Ishikawa (cell line): ENCODE data around the gene AVP.

Experiments used
- CEBPB ChIP-seq: IDR thresholded peaks from 2 replicates; pipeline ENCODE4 v1.6.1; 2012
- CREB1 ChIP-seq: IDR thresholded peaks from 2 replicates; pipeline ENCODE4 v1.6.1; 2012; ENCODE audit warnings: low read depth
- EGR1 ChIP-seq: IDR thresholded peaks from 2 replicates; pipeline ENCODE4 v1.6.1; 2012
- EP300 ChIP-seq: IDR thresholded peaks from 2 replicates; pipeline ENCODE4 v1.6.1; 2012; ENCODE audit warnings: borderline replicate concordance
- FOXM1 ChIP-seq: IDR thresholded peaks from 2 replicates; pipeline ENCODE4 v1.6.1; 2012; ENCODE audit warnings: low read depth, borderline replicate concordance
- NFIC ChIP-seq: IDR thresholded peaks from 2 replicates; pipeline ENCODE4 v1.6.1; 2012
- RAD21 ChIP-seq: IDR thresholded peaks from 2 replicates; pipeline ENCODE4 v1.6.1; 2012; ENCODE audit warnings: low read depth
- TAF1 ChIP-seq: IDR thresholded peaks from 2 replicates; pipeline ENCODE4 v1.6.1; 2012; ENCODE audit warnings: low read depth, mild to moderate bottlenecking
- TCF12 ChIP-seq: IDR thresholded peaks from 2 replicates; pipeline ENCODE4 v1.6.1; 2012; ENCODE audit warnings: low read depth
- TEAD4 ChIP-seq: IDR thresholded peaks from 2 replicates; pipeline ENCODE4 v1.6.1; 2012
- YY1 ChIP-seq: IDR thresholded peaks from 2 replicates; pipeline ENCODE4 v1.6.1; 2012; ENCODE audit warnings: low read depth
- ZBTB7A ChIP-seq: IDR thresholded peaks from 2 replicates; pipeline ENCODE4 v1.6.1; 2012; ENCODE audit warnings: low read depth
- TF ChIP-seq, protein P1 (sequence below): IDR thresholded peaks from 2 replicates; pipeline ENCODE4 v1.6.1; 2012; ENCODE audit warnings: low read depth, mild to moderate bottlenecking
- TF ChIP-seq, protein P2 (sequence below): IDR thresholded peaks from 2 replicates; pipeline ENCODE4 v1.6.1; 2012
- TF ChIP-seq, protein P3 (sequence below): IDR thresholded peaks from 2 replicates; pipeline ENCODE4 v1.6.1; 2012

The AVP gene

DNA sequence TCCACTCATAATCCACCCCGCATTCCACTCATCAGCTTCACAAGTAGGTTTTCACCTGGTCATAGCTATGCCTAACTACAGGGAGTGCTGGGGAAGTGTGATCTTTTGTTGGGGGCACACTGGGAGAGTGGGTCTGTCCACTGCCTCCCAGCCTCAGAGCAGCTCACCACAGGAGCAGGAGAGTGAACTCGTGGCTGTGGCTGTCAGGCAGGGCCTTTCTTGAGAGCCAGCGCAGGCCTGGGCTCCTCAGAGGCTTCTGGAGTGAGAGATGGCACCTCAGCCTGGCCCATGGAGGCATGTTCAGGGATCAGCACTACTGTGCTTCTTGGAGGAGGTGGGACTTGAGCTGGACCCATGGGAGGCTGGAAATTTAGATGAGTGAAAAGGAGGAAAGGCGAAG is 45.1 kb downstream of the AVP start:
- TF ChIP-seq TCF12 (no peak), YY1 (no peak), TEAD4 (no peak), EP300 (no peak), EGR1 (no peak), NFIC (no peak)
- TF ChIP-seq, protein P1, sequence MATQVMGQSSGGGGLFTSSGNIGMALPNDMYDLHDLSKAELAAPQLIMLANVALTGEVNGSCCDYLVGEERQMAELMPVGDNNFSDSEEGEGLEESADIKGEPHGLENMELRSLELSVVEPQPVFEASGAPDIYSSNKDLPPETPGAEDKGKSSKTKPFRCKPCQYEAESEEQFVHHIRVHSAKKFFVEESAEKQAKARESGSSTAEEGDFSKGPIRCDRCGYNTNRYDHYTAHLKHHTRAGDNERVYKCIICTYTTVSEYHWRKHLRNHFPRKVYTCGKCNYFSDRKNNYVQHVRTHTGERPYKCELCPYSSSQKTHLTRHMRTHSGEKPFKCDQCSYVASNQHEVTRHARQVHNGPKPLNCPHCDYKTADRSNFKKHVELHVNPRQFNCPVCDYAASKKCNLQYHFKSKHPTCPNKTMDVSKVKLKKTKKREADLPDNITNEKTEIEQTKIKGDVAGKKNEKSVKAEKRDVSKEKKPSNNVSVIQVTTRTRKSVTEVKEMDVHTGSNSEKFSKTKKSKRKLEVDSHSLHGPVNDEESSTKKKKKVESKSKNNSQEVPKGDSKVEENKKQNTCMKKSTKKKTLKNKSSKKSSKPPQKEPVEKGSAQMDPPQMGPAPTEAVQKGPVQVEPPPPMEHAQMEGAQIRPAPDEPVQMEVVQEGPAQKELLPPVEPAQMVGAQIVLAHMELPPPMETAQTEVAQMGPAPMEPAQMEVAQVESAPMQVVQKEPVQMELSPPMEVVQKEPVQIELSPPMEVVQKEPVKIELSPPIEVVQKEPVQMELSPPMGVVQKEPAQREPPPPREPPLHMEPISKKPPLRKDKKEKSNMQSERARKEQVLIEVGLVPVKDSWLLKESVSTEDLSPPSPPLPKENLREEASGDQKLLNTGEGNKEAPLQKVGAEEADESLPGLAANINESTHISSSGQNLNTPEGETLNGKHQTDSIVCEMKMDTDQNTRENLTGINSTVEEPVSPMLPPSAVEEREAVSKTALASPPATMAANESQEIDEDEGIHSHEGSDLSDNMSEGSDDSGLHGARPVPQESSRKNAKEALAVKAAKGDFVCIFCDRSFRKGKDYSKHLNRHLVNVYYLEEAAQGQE: no peak
- TF ChIP-seq, protein P2, sequence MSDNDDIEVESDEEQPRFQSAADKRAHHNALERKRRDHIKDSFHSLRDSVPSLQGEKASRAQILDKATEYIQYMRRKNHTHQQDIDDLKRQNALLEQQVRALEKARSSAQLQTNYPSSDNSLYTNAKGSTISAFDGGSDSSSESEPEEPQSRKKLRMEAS: no peak

DNA sequence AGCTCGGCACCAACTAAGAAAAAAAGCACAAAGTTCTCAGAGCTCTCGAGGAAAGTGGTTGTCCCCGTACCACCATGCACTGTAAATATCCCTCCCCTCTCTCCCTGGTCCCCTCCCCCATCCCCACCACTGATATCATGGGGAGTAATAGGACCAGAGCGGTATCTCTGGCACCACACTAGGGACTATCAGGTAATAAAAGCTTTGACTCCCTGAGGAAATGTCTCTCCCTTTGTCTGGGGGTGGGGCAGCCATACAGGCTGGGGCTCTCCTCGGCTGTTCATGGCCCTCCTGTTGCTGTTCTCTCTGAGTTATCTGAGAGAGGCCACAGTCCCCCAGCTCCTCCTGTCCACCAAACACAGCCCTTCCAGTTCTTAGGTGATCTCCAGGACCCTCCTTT is 46.1 kb downstream of the AVP start:
- TF ChIP-seq EP300 (no peak), CREB1 (no peak), TEAD4 (no peak), FOXM1 (no peak)
- TF ChIP-seq, protein P1: no peak

DNA sequence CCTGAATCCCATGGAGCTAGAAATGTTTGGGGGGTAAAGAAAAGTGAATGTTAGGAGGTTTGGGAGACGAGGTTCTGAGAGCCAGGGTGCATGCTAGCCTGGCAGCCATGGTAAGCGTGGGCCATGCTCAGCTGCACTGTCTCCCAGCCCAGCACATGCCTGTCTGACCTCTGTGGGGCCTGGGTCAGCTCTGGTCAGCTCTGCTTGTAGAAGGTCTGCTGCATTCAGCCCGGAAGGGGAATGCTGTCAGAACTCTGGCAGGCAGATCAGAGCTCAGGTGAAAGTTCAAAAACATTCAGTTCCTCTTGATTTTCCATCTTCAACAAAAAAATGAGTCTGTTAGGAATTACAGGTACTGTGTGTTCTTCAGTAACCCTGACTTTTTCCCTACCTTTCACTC is 46.9 kb downstream of the AVP start:
- TF ChIP-seq CEBPB: no peak
- TF ChIP-seq, protein P3, sequence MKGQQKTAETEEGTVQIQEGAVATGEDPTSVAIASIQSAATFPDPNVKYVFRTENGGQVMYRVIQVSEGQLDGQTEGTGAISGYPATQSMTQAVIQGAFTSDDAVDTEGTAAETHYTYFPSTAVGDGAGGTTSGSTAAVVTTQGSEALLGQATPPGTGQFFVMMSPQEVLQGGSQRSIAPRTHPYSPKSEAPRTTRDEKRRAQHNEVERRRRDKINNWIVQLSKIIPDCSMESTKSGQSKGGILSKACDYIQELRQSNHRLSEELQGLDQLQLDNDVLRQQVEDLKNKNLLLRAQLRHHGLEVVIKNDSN: no peak
- no peak for TF ChIP-seq TEAD4
- TF ChIP-seq TAF1: no peak
- TF ChIP-seq RAD21: no peak
- TF ChIP-seq FOXM1: no peak
- TF ChIP-seq NFIC: no peak
- no peak for TF ChIP-seq TCF12
- TF ChIP-seq, protein P2: no peak
- TF ChIP-seq YY1: no peak

DNA sequence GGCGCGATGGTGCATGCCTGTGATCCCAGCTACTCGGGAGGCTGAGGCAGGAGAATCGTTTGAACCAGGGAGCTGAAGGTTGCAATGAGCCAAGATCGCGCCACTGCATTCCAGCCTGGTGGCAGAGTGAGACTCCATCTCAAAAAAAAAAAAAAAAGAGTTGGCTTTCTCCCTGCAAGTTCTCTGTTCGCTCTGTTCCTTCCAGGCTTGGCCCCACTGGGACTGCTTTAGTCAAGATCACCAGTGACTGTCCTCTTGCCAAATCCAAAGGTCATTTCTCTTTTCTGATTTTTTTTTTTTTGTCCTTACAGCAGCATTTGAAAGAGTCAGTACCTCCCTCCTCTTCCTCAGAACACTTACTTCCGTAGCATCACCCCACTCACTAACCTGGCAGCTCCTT is 51.9 kb downstream of the AVP start:
- TF ChIP-seq EGR1 (no peak), YY1 (no peak), ZBTB7A (no peak), TEAD4 (no peak), RAD21 (no peak), FOXM1 (no peak), NFIC (no peak), CEBPB (no peak), TCF12 (no peak), CREB1 (no peak), TAF1 (no peak), EP300 (no peak)
- TF ChIP-seq, protein P2: no peak
- TF ChIP-seq, protein P3: no peak
